Measurements from ENCODE around the gene RABAC1. TPM values are rescaled to one million over a fixed set of nuclear protein-coding genes. Genes with fewer than 3 reads are reported as not detected.

The RABAC1 gene
- total and polyA plus RNA-seq, 10 of the 15 experiments (the other 5 are each of a cell fraction or from before 2014, with no cell fraction given): 10.9 to 115 (median 49.2) TPM

DNA sequence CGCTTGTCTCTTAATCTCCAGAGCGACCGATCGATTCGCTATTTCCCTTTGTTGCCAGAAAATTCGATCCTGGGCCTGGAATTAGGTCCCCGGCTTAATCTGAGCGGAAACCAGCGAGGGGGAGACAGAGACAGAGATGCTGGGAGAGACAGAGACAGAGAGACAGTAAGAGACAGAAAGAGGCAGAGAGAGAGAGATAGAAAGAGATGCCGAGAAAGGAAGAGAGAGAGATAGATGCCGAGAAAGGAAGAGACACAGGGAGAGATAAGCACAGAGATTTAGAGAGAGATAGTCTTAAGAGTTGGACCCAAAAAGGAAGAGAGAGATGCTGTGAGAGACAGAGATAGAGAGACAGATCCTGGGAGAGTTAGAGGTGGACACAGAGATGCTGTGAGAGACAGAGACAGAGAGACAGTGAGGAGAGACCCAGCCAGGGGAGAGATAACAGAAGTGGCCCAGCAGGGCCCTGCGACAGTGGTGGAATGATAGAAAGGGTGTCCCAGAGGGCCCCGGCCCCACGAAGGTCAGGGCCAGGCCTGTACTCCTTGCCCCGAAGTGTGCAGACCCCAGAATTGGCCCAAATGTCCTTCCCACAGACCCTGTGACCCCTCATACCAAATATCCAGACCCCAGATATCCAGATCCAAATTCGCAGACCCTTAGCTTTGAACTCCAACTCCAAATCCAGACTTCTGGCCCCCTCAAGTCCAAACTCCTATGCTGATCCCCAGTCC lies 32.2 kb downstream of the RABAC1 start (continued):
- no peak for TF ChIP-seq RB1 (IDR thresholded peaks at IDR 0.05; ENCODE audit: borderline replicate concordance)
- no peak for TF ChIP-seq NRF1 (conservative IDR thresholded peaks at IDR 0.05; ENCODE audit: low read depth, low read length)
- TF ChIP-seq RBBP5 (conservative IDR thresholded peaks at IDR 0.05): no peak
- TF ChIP-seq SREBF1 (IDR thresholded peaks at IDR 0.05; ENCODE audit: low read length): no peak
- TF ChIP-seq FOXM1 (IDR thresholded peaks at IDR 0.05; ENCODE audit: low read depth, low read length): no peak
- TF ChIP-seq MYB (IDR thresholded peaks at IDR 0.05; ENCODE audit: borderline replicate concordance, low read depth, low read length): no peak

DNA sequence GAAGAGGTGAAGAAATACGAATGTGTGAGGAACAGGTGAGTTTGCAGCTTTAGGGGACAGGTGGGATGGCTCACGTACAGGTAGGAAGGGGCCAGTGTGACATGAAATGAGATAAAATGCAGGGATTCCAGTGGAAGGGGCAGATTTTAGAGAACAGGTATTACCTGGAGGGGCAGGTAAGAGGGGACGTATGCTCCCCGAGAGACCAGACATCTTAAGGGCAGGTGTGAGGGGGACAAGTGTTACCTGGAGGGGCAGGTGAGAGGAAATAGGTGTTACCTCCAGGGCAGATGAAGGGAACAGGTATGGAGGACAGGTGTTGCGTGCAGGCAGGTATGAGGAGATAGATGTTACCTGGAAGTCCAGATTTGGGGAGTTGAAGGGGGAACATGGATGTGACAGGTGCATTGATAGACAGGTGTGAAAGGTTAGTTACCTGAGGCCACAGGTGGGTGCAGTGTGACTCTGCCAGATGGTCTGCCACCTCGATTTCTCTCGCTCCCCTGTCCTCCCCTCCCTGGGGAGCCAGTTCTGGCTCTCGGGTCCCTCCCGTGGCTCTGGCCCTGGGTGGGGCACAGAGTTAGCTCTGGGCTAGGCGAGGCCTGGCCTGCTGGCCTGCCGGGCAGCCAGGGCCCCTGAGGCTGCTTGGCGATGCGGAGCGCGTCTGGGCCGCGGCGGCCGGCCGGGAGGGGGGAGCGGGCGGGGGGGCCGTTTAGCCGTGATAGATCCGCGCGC lies 32.9 kb downstream of the RABAC1 start:
- ChIA-PET POLR2A (no interaction called here), SMC1A (ENCODE audit: uncharacterized antibody, unreplicated experiment) (no interaction called here), RAD21 (ENCODE audit: unreplicated experiment) (no interaction called here), CTCF (no interaction called here)
- Histone ChIP-seq H3K27me3 (replicated peaks in 1 of 2; ENCODE audit: control insufficient read depth in 2 of 2, insufficient read depth in 2 of 2, low read length in 1 of 2) (peaks cover 13% of the 10 kb centered on the region in 2 experiments), H3K27ac (ENCODE audit: control insufficient read depth, insufficient read depth) (no peak overlapping the region), H4K20me1 (ENCODE audit: control insufficient read depth, insufficient read depth) (no peaks in the 10 kb centered on the region), H3K9ac (ENCODE audit: control insufficient read depth, insufficient read depth, low read length) (no peak overlapping the region), H3K4me1 (ENCODE audit: control insufficient read depth, insufficient read depth, low read length) (peaks cover 8% of the 10 kb centered on the region), H3K4me3 (no peak overlapping the region), H3K36me3 (ENCODE audit: control insufficient read depth in 2 of 2, insufficient read depth in 2 of 2, low read length in 1 of 2) (no peaks in the 10 kb centered on the region), H3K9me3 (replicated peaks; ENCODE audit: control insufficient read depth, insufficient read depth, low read length) (no peaks in the 10 kb centered on the region), H2AFZ (ENCODE audit: control insufficient read depth, low read depth, low read length) (no peak overlapping the region), H3K4me2 (ENCODE audit: control insufficient read depth, insufficient read depth) (no peak overlapping the region), H3K79me2 (ENCODE audit: control insufficient read depth, insufficient read depth, low read length) (no peaks in the 10 kb centered on the region)
- DNase-seq (ENCODE audit: low read depth, low spot score) (no peak), ATAC-seq (no peak), FAIRE-seq (no peak)
- BruUV-seq (replicated peaks): no TSS peak
- in situ Hi-C loops (cut with MboI) (loop anchor here (25.0 kb wide), 1 partner anchor 1836 kb away; the partner anchor contains the start of gene SMG9), intact Hi-C loops (cut with micrococcal nuclease; ENCODE audit: unreplicated experiment) (no loop called here)
- TF ChIP-seq ZNF687 (IDR thresholded peaks at IDR 0.05) (no peak), NR2F1 (conservative IDR thresholded peaks at IDR 0.05) (no peak), ZZZ3 (IDR thresholded peaks at IDR 0.05; ENCODE audit: control insufficient read depth, insufficient read length, low read depth) (no peak), RFX5 (IDR thresholded peaks at IDR 0.05; ENCODE audit: low read depth, low read length) (no peak), ZBED1 (IDR thresholded peaks at IDR 0.05; ENCODE audit: borderline replicate concordance) (no peak), HDGF (IDR thresholded peaks at IDR 0.05) (no peak), CREM (IDR thresholded peaks at IDR 0.05; ENCODE audit: low read depth) (no peak), MXI1 (IDR thresholded peaks at IDR 0.05; ENCODE audit: low read depth, low read length) (no peak)
- WGBS (ENCODE audit: insufficient coverage, insufficient replicate concordance, low lambda C conversion rate, missing lambda C conversion rate): 62% methylated on average over 25 of the region's 27 CpGs
